Fibroblast of villous mesenchyme (primary cell): Measurements from ENCODE around the gene POLN. TPM values are rescaled to one million over a fixed set of nuclear protein-coding genes. Genes with fewer than 3 reads are reported as not detected.

Source experiments
- DNase-seq: peaks from one replicate; pipeline ENCODE4 v3.0.0-alpha.2; 2010; ENCODE audit warnings: low read depth
- H3K4me3 ChIP-seq: 2 replicates; pipeline ENCODE4 v1.5.1; 2011; ENCODE audit warnings: low read depth, mild to moderate bottlenecking, low read length
- CTCF ChIP-seq: IDR thresholded peaks from 2 replicates; pipeline ENCODE4 v1.5.1; 2012; ENCODE audit warnings: low read depth, mild to moderate bottlenecking, low read length; ENCODE audit not compliant: insufficient read depth
- total RNA-seq: library from RNA; depleted of rRNA; stranded (reverse); fragments of >200 nt; gene quantifications from 2 replicates; pipeline ENCODE4 v1.2.3, GENCODE V29; 2012

The POLN gene
- total RNA-seq, 1 donor = 4.7 TPM

GRCh38 chr4:2073808-2074481 is 168.0 kb downstream of the POLN start:
- no peak for DNase-seq
- no peak overlapping the region for H3K4me3 ChIP-seq
- no peak for TF ChIP-seq CTCF

DNA sequence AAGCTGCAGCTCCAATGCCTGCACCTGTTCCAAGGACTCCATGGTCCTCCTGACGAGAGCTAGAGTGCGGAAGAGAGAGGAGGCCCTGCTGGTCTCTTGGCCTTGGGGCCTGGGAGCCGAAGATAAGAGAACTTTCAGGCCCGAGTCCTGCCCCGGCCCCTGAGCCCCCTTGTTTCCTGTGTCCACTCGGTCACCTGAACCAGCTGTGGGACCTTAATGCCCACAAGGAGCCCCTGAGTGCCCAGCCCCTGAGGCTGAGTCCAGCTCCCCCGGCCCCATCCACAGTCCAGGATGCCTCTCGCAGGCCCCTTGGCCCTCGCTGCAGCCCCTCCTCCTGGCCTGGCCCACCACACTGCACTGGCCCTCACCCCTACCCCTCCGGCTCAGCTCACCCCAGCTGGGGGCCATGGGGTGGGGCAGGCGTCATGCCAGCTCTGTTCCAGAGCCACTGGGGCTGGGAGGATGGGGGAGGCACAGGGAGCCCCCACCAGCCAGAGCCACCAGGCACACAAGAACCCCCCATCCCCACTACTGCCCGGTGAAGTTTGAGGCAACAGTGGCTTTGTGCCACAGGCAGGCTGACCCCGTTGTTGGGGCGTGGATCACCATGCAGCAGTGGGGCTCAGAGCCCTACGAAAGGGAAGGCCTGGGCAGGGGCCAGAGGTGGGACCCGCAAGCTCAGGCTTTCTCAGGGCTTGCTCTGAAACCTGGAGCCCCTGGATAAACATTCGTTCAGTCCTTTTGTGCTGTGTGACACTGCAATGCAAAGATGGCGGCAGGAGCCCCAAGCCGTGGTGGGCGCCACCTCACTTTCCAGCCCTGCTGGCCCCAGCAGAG is 168.7 kb downstream of the POLN start:
- TF ChIP-seq CTCF = no peak
- H3K4me3 ChIP-seq = no peak overlapping the region
- no peak for DNase-seq

- H3K4me3 ChIP-seq = no peak overlapping the region
- DNase-seq = no peak
- TF ChIP-seq CTCF = no peak
Measured at GRCh38 chr4:2071912-2072867, 169.7 kb downstream of the POLN start.

DNA sequence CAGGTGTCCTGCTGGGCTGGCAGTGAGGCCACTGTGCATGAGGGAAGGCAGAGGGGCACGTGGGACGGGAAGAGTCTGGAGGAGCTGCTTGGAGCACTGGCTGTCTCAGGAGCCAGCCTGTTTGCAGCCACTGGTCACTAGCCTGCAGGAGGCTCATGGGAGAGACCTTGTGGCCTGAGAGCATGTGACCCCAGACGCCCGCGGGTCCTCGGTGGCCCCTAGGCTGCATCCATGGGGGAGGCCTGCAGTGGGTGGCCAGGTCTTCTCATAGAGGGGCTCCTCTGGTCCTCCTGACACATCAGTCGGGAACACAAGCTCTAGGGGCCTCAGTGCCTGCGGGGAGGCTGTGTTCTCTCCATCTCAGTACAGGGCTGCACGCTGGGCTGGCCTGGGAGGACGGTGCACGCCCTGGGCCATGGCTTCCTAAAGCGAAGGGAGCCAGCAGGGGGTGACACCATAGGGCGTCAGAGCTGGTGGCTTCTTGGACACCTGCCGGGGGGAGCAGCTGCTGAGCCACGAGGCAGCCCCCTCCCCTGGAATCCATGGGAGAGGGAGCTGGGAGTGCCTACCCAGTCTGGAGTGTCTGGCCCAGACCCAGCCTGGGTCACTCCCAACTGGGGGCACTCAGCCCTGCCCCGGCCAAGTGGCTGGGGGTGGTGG is 170.5 kb downstream of the POLN start:
- no peak overlapping the region for H3K4me3 ChIP-seq
- DNase-seq = no peak
- no peak for TF ChIP-seq CTCF

GRCh38 chr4:2070421-2071251 is 171.3 kb downstream of the POLN start:
- no peak overlapping the region for H3K4me3 ChIP-seq
- DNase-seq = no peak
- TF ChIP-seq CTCF = no peak
